HG02885 (cell line): Measurements from ENCODE around the gene ZNF20.

Experiments
- ATAC-seq: cut with Tn5 transposase; IDR thresholded peaks from one replicate; pipeline ENCODE4 v1.9.1; 2021; ENCODE audit warnings: mild to moderate bottlenecking; ENCODE audit not compliant: unreplicated experiment, poor library complexity

The ZNF20 gene

GRCh38 chr19:12139885-12140544 lies at the start of gene ZNF20:
ZNF20 (minus strand) TSS chr19:12140350; CDS start chr19:12140182, 168 bp downstream.
- ATAC-seq: peak; percentile 92

GRCh38 chr19:12187625-12188024 lies 47.5 kb upstream of the ZNF20 start:
- ATAC-seq: no peak

GRCh38 chr19:12180377-12180776 lies 40.2 kb upstream of the ZNF20 start:
- no peak for ATAC-seq

- ATAC-seq: no peak
Observed at GRCh38 chr19:12166626-12167025, 26.5 kb upstream of the ZNF20 start.

- ATAC-seq: no peak
Observed at GRCh38 chr19:12163826-12164225, 23.7 kb upstream of the ZNF20 start.

GRCh38 chr19:12162882-12163806 lies 23.0 kb upstream of the ZNF20 start, which contains the start of gene ZNF136:
ZNF136 (plus strand) TSS chr19:12163096; CDS start chr19:12163204, 108 bp downstream.
- peak; percentile 98 for ATAC-seq

- no peak for ATAC-seq
Observed at GRCh38 chr19:12162513-12162881, 22.3 kb upstream of the ZNF20 start.

GRCh38 chr19:12159773-12160414 lies 19.7 kb upstream of the ZNF20 start:
- no peak for ATAC-seq

GRCh38 chr19:12156223-12157058 lies 16.3 kb upstream of the ZNF20 start, which contains the start of gene ZNF625:
ZNF625 (minus strand) TSS chr19:12156734; CDS start chr19:12156558, 176 bp downstream.
- no peak for ATAC-seq

- no peak for ATAC-seq
Observed at GRCh38 chr19:12155324-12155860, 15.2 kb upstream of the ZNF20 start.

GRCh38 chr19:12145348-12145747 lies 5.2 kb upstream of the ZNF20 start:
- ATAC-seq: no peak

GRCh38 chr19:12141405-12141736 lies 1.2 kb upstream of the ZNF20 start:
- ATAC-seq: no peak

- ATAC-seq: peak; percentile 55
Observed at GRCh38 chr19:12140545-12141404, 625 bp upstream of the ZNF20 start.

- ATAC-seq: no peak
Observed at GRCh38 chr19:12139269-12139668, 881 bp downstream of the ZNF20 start.

- no peak for ATAC-seq
Observed at GRCh38 chr19:12137221-12137940, 2.8 kb downstream of the ZNF20 start.

GRCh38 chr19:12133069-12133468 lies 7.1 kb downstream of the ZNF20 start:
- no peak for ATAC-seq

- ATAC-seq: no peak
Observed at GRCh38 chr19:12126707-12127106, 13.4 kb downstream of the ZNF20 start.
